Stimulated activated CD8-positive, alpha-beta memory T cell treated with anti-CD3 and anti-CD28 coated beads, Interleukin-12 subunit alpha, Interleukin-12 subunit beta, amount 100 ng/mL, for 4 hours (primary cell): ENCODE results near the gene FZR1.
A peak's percentile ranks its signal among the peaks of the same experiment; 100 is the strongest.
"Not testable (repeated sequence)": the region's sequence is repeated elsewhere in the genome, so short reads cannot be mapped to it uniquely, and the experiment has no call there.

ENCODE experiments used
- DNase-seq: peaks from one replicate; pipeline ENCODE4 v3.0.0-alpha.2; 2020; ENCODE audit warnings: low read depth

The FZR1 gene

GRCh38 chr19:3547301-3547731 is 41.2 kb downstream of the FZR1 start:
- no peak for DNase-seq

- no peak for DNase-seq
These were observed 41.7 kb downstream of the FZR1 start for GRCh38 chr19:3547767-3548282.

GRCh38 chr19:3548606-3549005 is 42.5 kb downstream of the FZR1 start:
- DNase-seq, result no peak

GRCh38 chr19:3549816-3550215 is 43.7 kb downstream of the FZR1 start:
- no peak for DNase-seq

GRCh38 chr19:3550947-3551791 is 45.1 kb downstream of the FZR1 start:
- no peak for DNase-seq

- no peak for DNase-seq
These were observed 45.6 kb downstream of the FZR1 start for GRCh38 chr19:3551792-3552095.

GRCh38 chr19:3554254-3555083 is 48.4 kb downstream of the FZR1 start:
- no peak for DNase-seq

- DNase-seq, result no peak
These were observed 49.7 kb downstream of the FZR1 start for GRCh38 chr19:3555653-3556422.

GRCh38 chr19:3556423-3556977 is 50.4 kb downstream of the FZR1 start:
- no peak for DNase-seq

GRCh38 chr19:3556978-3557460 is 50.9 kb downstream of the FZR1 start:
- DNase-seq, result peak; percentile 62

GRCh38 chr19:3557461-3558248 is 51.5 kb downstream of the FZR1 start, which contains the start of gene MFSD12:
TSS of gene MFSD12 (minus strand) at chr19:3557586. CDS start at chr19:3557403, 183 bp downstream.
- peak; percentile 94 for DNase-seq

GRCh38 chr19:3563709-3564524 is 57.8 kb downstream of the FZR1 start:
- no peak for DNase-seq

- DNase-seq, result no peak
These were observed 59.0 kb downstream of the FZR1 start for GRCh38 chr19:3565139-3565538.

GRCh38 chr19:3570042-3570441 is 63.9 kb downstream of the FZR1 start:
- not testable (repeated sequence) for DNase-seq

GRCh38 chr19:3570606-3571011 is 64.5 kb downstream of the FZR1 start:
- DNase-seq, result no peak

GRCh38 chr19:3572132-3572854 is 66.2 kb downstream of the FZR1 start:
- peak; percentile 99 for DNase-seq

- no peak for DNase-seq
These were observed 66.7 kb downstream of the FZR1 start, which contains the start of gene HMG20B for GRCh38 chr19:3572855-3573161. TSS of gene HMG20B (plus strand) at chr19:3572944. CDS start at chr19:3573310, 366 bp downstream.

GRCh38 chr19:3573162-3573857 is 67.2 kb downstream of the FZR1 start:
- DNase-seq, result no peak
